Natural killer cell (primary cell): Measurements from ENCODE around the gene MT1F. TPM values are rescaled to one million over a fixed set of nuclear protein-coding genes. Genes with fewer than 3 reads are reported as not detected.
A peak's percentile ranks its signal among the peaks of the same experiment; 100 is the strongest.

Source experiments
- ATAC-seq, 3 donors: fragments of 150-1000 bp in 2 of 3; fragments of 200-7000 bp in 1 of 3; cut with Tn5 transposase; 1 replicate in 1 of 3; 2 replicates in 2 of 3; pipeline ENCODE4 v1.10.0; 2021; ENCODE audit warnings: mild to moderate bottlenecking in 2 of 3, moderate library complexity in 2 of 3
- DNase-seq, 2 donors: peaks; one replicate each; pipeline versions ENCODE4 v3.0.0 to v3.0.0-alpha.2; 2013 to 2021; ENCODE audit warnings: mixed read lengths in 1 of 2
- H3K27ac ChIP-seq: one replicate; pipeline ENCODE4 v1.5.1; 2013; ENCODE audit warnings: mild to moderate bottlenecking, low read length
- H3K27me3 ChIP-seq: one replicate; pipeline ENCODE4 v1.6.1; 2013; ENCODE audit warnings: low read length; ENCODE audit not compliant: control insufficient read depth, insufficient read depth
- H3K36me3 ChIP-seq: one replicate; pipeline ENCODE4 v1.6.1; 2013; ENCODE audit warnings: low read length; ENCODE audit not compliant: control insufficient read depth, insufficient read depth
- H3K4me1 ChIP-seq: one replicate; pipeline ENCODE4 v1.6.1; 2013; ENCODE audit warnings: low read length; ENCODE audit not compliant: control insufficient read depth, insufficient read depth
- H3K4me3 ChIP-seq: one replicate; pipeline ENCODE4 v1.5.1; 2013; ENCODE audit warnings: low read length
- H3K9me3 ChIP-seq: one replicate; pipeline ENCODE4 v1.6.1; 2013; ENCODE audit warnings: low read length; ENCODE audit not compliant: control insufficient read depth, insufficient read depth
- H3K27ac Mint-ChIP-seq, 2 donors: one replicate each; pipeline ENCODE4 v1.8.0; 2022; ENCODE audit warnings: mild to moderate bottlenecking in 2 of 2, mixed read lengths in 2 of 2, moderate library complexity in 1 of 2
- H3K27me3 Mint-ChIP-seq, 2 donors: one replicate each; pipeline ENCODE4 v1.8.0; 2022; ENCODE audit warnings: low read depth in 2 of 2, mixed read lengths in 2 of 2
- H3K36me3 Mint-ChIP-seq: one replicate; pipeline ENCODE4 v1.8.0; 2022; ENCODE audit warnings: mixed read lengths
- H3K4me1 Mint-ChIP-seq, 2 donors: one replicate each; pipeline ENCODE4 v1.8.0; 2022; ENCODE audit warnings: mixed read lengths in 2 of 2
- H3K4me3 Mint-ChIP-seq: one replicate; pipeline ENCODE4 v1.8.0; 2022; ENCODE audit warnings: mild to moderate bottlenecking, moderate library complexity, mixed read lengths
- H3K9me3 Mint-ChIP-seq, 2 donors: one replicate each; pipeline ENCODE4 v1.8.0; 2022; ENCODE audit warnings: mixed read lengths in 2 of 2
- WGBS: methylation state at CpG from one replicate; pipeline ENCODE4 v1.1.7; 2013; ENCODE audit warnings: missing lambda C conversion rate; ENCODE audit not compliant: insufficient coverage; 5-methylcytosine and 5-hydroxymethylcytosine counted together
- intact Hi-C: fragments of 100-400 bp; cut with micrococcal nuclease; formaldehyde crosslinking; loops from one replicate; pipeline ENCODE4 v1.14.2; 2022
- total RNA-seq, 4 donors: library from RNA; stranded (reverse); fragments of 120-200 nt in 1 of 4; gene quantifications; one replicate each; pipeline versions ENCODE4 v1.2.3 to v1.2.4, GENCODE V29; 2013 to 2022
- TF ChIP-seq, protein P1 (sequence below): fragments of 200-600 bp; IDR thresholded peaks from one replicate; pipeline ENCODE4 v1.8.0; 2022; ENCODE audit warnings: antibody characterized with exemption

MT1F gene
- total RNA-seq, 3 donors from 2014 or later (not counting 1 experiment from before 2014, with no cell fraction given) = 3.8 to 8.0 (median 5.4) TPM

DNA sequence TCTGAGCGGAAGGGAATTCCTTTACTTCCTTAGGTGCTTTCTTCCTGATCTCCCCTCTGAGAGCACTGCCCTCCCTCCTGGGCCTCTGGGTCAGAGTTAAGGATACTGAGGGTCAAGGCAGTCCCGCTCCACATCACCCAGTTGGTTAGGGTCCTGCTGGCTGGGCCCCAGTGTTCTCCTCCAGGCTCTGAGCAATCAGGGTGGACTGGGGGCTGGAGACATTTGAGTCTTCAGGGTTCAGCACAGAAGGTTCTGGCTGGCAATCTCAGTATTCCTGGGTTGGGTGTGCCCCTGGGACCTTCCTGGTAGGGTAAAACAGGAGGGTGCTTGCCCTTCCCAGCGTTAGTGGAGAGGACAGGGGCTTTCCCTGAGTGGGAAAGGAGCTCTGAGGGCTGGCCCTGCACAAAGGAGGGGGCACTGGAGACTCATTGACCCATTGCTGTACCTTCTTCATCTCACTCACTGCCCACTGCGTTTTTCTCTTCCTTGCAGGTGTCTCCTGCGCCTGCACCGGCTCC is 24.9 kb upstream of the MT1F start:
- H3K27ac Mint-ChIP-seq = no peak overlapping the region
- intact Hi-C loops = no loop called here
- peaks cover 44% of the 10 kb centered on the region for H3K27me3 ChIP-seq
- H3K27ac ChIP-seq = no peak overlapping the region
- peaks cover 17% of the 10 kb centered on the region for H3K4me1 ChIP-seq
- H3K4me1 Mint-ChIP-seq = peaks cover 9 to 15% of the 10 kb centered on the region in 2 donors
- DNase-seq = no peak
- H3K9me3 Mint-ChIP-seq = no peaks in the 10 kb centered on the region
- H3K4me3 Mint-ChIP-seq = peak overlapping the region; percentile 60
- TF ChIP-seq, protein P1, sequence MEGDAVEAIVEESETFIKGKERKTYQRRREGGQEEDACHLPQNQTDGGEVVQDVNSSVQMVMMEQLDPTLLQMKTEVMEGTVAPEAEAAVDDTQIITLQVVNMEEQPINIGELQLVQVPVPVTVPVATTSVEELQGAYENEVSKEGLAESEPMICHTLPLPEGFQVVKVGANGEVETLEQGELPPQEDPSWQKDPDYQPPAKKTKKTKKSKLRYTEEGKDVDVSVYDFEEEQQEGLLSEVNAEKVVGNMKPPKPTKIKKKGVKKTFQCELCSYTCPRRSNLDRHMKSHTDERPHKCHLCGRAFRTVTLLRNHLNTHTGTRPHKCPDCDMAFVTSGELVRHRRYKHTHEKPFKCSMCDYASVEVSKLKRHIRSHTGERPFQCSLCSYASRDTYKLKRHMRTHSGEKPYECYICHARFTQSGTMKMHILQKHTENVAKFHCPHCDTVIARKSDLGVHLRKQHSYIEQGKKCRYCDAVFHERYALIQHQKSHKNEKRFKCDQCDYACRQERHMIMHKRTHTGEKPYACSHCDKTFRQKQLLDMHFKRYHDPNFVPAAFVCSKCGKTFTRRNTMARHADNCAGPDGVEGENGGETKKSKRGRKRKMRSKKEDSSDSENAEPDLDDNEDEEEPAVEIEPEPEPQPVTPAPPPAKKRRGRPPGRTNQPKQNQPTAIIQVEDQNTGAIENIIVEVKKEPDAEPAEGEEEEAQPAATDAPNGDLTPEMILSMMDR = no peak
- H3K27me3 Mint-ChIP-seq = peaks cover 66 to 69% of the 10 kb centered on the region in 2 donors
- H3K4me3 ChIP-seq = no peak overlapping the region
- H3K9me3 ChIP-seq = no peaks in the 10 kb centered on the region
- no peaks in the 10 kb centered on the region for H3K36me3 ChIP-seq
- no peaks in the 10 kb centered on the region for H3K36me3 Mint-ChIP-seq
- 23% methylated on average over 6 of the region's 6 CpGs for WGBS
- no peak for ATAC-seq

DNA sequence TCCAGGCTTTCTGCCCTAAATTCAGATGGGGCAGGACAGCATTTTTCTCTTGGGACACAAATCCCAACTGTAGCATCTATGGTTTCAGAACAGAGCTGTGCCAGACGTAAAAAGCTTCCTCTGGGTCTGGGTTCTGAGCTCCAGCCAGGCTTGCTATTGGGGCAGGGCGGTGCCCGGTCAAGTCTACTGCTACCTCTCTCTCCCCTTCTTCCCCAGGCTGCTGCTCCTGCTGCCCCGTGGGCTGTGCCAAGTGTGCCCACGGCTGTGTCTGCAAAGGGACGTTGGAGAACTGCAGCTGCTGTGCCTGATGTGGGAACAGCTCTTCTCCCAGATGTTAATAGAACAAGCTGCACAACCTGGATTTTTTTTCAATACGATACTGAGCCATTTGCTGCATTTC is 24.2 kb upstream of the MT1F start:
- Mint-ChIP-seq H3K27ac (no peak overlapping the region), H3K4me3 (peak overlapping the region; percentile 21), H3K9me3 (no peaks in the 10 kb centered on the region), H3K4me1 (peaks cover 11 to 15% of the 10 kb centered on the region in 2 donors), H3K27me3 (peaks cover 69 to 70% of the 10 kb centered on the region in 2 donors), H3K36me3 (no peaks in the 10 kb centered on the region)
- ATAC-seq (no peak), DNase-seq (no peak)
- H3K4me3 ChIP-seq = no peak overlapping the region
- intact Hi-C loops = no loop called here
- H3K27ac ChIP-seq = no peak overlapping the region
- no peaks in the 10 kb centered on the region for H3K36me3 ChIP-seq
- H3K27me3 ChIP-seq = peaks cover 47% of the 10 kb centered on the region
- H3K4me1 ChIP-seq = peaks cover 23% of the 10 kb centered on the region
- TF ChIP-seq, protein P1 = no peak
- WGBS = 53% methylated on average over 7 of the region's 7 CpGs
- H3K9me3 ChIP-seq = no peaks in the 10 kb centered on the region

DNA sequence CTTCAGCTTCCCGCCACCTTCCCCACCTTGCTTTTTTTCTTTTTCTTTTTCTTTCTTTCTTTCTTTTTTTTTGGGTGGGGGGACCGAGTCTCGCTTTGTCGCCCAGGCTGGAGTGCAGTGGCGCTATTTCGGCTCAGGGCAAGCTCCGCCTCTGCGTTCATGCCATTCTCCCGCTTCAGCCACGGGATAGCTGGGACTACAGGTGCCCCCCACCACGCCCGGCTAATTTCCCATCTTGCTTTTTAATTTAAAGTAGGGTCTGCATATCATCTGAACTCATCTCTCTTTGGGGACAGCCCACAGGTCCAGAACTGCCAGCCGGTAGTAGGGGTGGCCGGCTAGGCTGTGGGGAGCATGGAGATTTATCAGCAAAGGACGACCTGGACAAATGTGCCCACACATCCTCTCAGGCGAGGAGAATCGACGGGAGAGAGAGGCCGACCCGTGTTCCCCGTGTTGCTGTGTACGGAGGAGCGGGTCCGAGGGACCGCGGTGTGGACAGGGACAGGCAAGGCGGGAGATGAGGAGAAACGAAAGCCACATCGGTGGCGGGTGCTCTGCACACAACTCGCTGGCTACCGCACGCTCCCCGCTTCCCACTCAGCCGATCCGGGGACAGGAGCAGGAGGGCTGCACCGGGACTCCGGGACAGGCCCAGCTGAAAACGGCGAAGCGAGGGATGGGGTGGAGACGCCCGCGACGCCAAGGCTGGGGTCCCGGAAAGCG is 22.9 kb upstream of the MT1F start:
- DNase-seq (peak in 1 of 2 donors; percentile 18), ATAC-seq (no peak)
- WGBS = 8% methylated on average over 45 of the region's 47 CpGs
- H3K27me3 ChIP-seq = peaks cover 56% of the 10 kb centered on the region
- Mint-ChIP-seq H3K27me3 (peaks cover 76 to 77% of the 10 kb centered on the region in 2 donors), H3K4me3 (no peak overlapping the region), H3K4me1 (peaks cover 11 to 15% of the 10 kb centered on the region in 2 donors), H3K36me3 (no peaks in the 10 kb centered on the region), H3K9me3 (no peaks in the 10 kb centered on the region), H3K27ac (no peak overlapping the region)
- peaks cover 24% of the 10 kb centered on the region for H3K4me1 ChIP-seq
- TF ChIP-seq, protein P1 = no peak
- H3K27ac ChIP-seq = no peak overlapping the region
- intact Hi-C loops = no loop called here
- no peak overlapping the region for H3K4me3 ChIP-seq
- H3K9me3 ChIP-seq = no peaks in the 10 kb centered on the region
- H3K36me3 ChIP-seq = no peaks in the 10 kb centered on the region
